GM12878 (cell line): ENCODE data around the gene DTX4. TPM values are rescaled to one million over a fixed set of nuclear protein-coding genes. Genes with fewer than 3 reads are reported as not detected.
A peak's percentile ranks its signal among the peaks of the same experiment; 100 is the strongest.

Experiments
- ATAC-seq: fragments of 200-7000 bp; cut with Tn5 transposase; 3 replicates; pipeline ENCODE4 v1.9.1; 2020; ENCODE audit warnings: mild to moderate bottlenecking, moderate library complexity
- BruUV-seq: library from RNA; stranded (reverse); fragments of 400-500 nt; replicated peaks from 2 replicates; lab custom pipeline; 2021; lab: Mats Ljungman, UMichigan
- CTCF ChIA-PET: fragments of 300-600 bp; sonication (Branson Sonifier 250); formaldehyde crosslinking; extraction: SDS; loops from one replicate; lab custom pipeline; 2021; ENCODE audit warnings: inconsistent platforms; lab: Yijun Ruan, JAX
- POLR2A ChIA-PET: fragments of 350-600 bp; formaldehyde crosslinking; extraction: SDS; loops from one replicate; lab custom pipeline; 2021; ENCODE audit warnings: inconsistent platforms; lab: Charles Lee
- RAD21 ChIA-PET: fragments of 300-600 bp; sonication (Branson Sonifier 250); formaldehyde crosslinking; loops from one replicate; lab custom pipeline; 2023; ENCODE audit warnings: antibody characterized with exemption; ENCODE audit not compliant: unreplicated experiment; lab: Charles Lee
- SMC1A ChIA-PET: fragments of 300-600 bp; sonication (Branson Sonifier 250); formaldehyde crosslinking; loops from one replicate; lab custom pipeline; 2023; ENCODE audit not compliant: unreplicated experiment, uncharacterized antibody; lab: Charles Lee
- DNase-seq: peaks from one replicate; pipeline ENCODE4 v3.0.0-alpha.2; 2011; ENCODE audit warnings: low read depth, low spot score
- FAIRE-seq: peaks from 3 replicates; lab custom pipeline; 2011; peaks lifted over from hg19 to GRCh38; lab: Jason Lieb, UNC
- H2AFZ ChIP-seq: 2 replicates; pipeline ENCODE4 v1.6.0; 2011; ENCODE audit warnings: low read depth, low read length, control low read depth; ENCODE audit not compliant: control insufficient read depth
- H3K27ac ChIP-seq: 2 replicates; pipeline ENCODE4 v1.5.1; 2011; ENCODE audit warnings: control low read depth; ENCODE audit not compliant: control insufficient read depth, insufficient read depth
- H3K27me3 ChIP-seq, 2 experiments: replicated peaks in 1 of 2; 2 replicates each; pipeline versions ENCODE4 v1.6.0 to v1.6.1; 2011; ENCODE audit warnings: low read length in 1 of 2; ENCODE audit not compliant: control insufficient read depth in 2 of 2, insufficient read depth in 2 of 2
- H3K36me3 ChIP-seq, 2 experiments: 2 replicates each; pipeline ENCODE4 v1.5.1; 2011; ENCODE audit warnings: low read length in 1 of 2; ENCODE audit not compliant: control insufficient read depth in 2 of 2, insufficient read depth in 2 of 2
- H3K4me1 ChIP-seq: 2 replicates; pipeline ENCODE4 v1.6.1; 2011; ENCODE audit warnings: mild to moderate bottlenecking, low read length, moderate library complexity, mixed read lengths; ENCODE audit not compliant: control insufficient read depth, insufficient read depth
- H3K4me2 ChIP-seq: 2 replicates; pipeline ENCODE4 v1.6.0; 2011; ENCODE audit warnings: control low read depth; ENCODE audit not compliant: control insufficient read depth, insufficient read depth
- H3K4me3 ChIP-seq: fragments of 200-600 bp; sonication (generic); 2 replicates; pipeline ENCODE4 v1.5.1; 2016
- H3K79me2 ChIP-seq: 2 replicates; pipeline ENCODE4 v1.6.0; 2011; ENCODE audit warnings: low read length; ENCODE audit not compliant: control insufficient read depth, insufficient read depth
- H3K9ac ChIP-seq: 2 replicates; pipeline ENCODE4 v1.8.0; 2011; ENCODE audit warnings: low read length, control low read depth, mixed read lengths; ENCODE audit not compliant: control insufficient read depth, insufficient read depth
- H3K9me3 ChIP-seq: replicated peaks from 3 replicates; pipeline ENCODE4 v1.5.1; 2011; ENCODE audit warnings: mild to moderate bottlenecking, low read length; ENCODE audit not compliant: control insufficient read depth, insufficient read depth
- H4K20me1 ChIP-seq: 2 replicates; pipeline ENCODE4 v1.6.0; 2011; ENCODE audit not compliant: control insufficient read depth, insufficient read depth
- CHD4 ChIP-seq: fragments of 200-600 bp; sonication (generic); IDR thresholded peaks from 2 replicates; pipeline ENCODE4 v1.6.1; 2016; ENCODE audit warnings: mild to moderate bottlenecking
- CREM ChIP-seq: IDR thresholded peaks from 2 replicates; pipeline ENCODE4 v1.6.1; 2014; ENCODE audit warnings: antibody characterized with exemption, low read depth
- E2F4 ChIP-seq: IDR thresholded peaks from 2 replicates; pipeline ENCODE4 v1.6.1; 2012; ENCODE audit warnings: low read depth, low read length, improper control_type of control experiment
- FOS ChIP-seq: IDR thresholded peaks from 3 replicates; pipeline ENCODE4 v1.6.1; 2011; ENCODE audit warnings: borderline replicate concordance; ENCODE audit not compliant: insufficient read length; ENCODE audit errors: extremely low read depth
- HCFC1 ChIP-seq: fragments of 150-350 bp; IDR thresholded peaks from 2 replicates; pipeline ENCODE4 v1.6.1; 2014; ENCODE audit warnings: low read length
- KDM1A ChIP-seq: fragments of 200-600 bp; sonication (generic); IDR thresholded peaks from 2 replicates; pipeline ENCODE4 v1.6.1; 2016; ENCODE audit warnings: borderline replicate concordance
- PML ChIP-seq: IDR thresholded peaks from 2 replicates; pipeline ENCODE4 v1.6.1; 2012; ENCODE audit warnings: low read length, inconsistent platforms
- RELA ChIP-seq: fragments of 450-650 bp; IDR thresholded peaks from 2 replicates; pipeline ENCODE4 v1.8.0; 2014; ENCODE audit warnings: borderline replicate concordance; ENCODE audit not compliant: partially characterized antibody
- SIX5 ChIP-seq: IDR thresholded peaks from 2 replicates; pipeline ENCODE4 v1.6.1; 2011; ENCODE audit warnings: mild to moderate bottlenecking, low read depth, low read length, moderate library complexity; ENCODE audit not compliant: severe bottlenecking
- SMAD1 ChIP-seq: fragments of 450-650 bp; IDR thresholded peaks from 2 replicates; pipeline ENCODE4 v1.6.1; 2018; ENCODE audit warnings: mild to moderate bottlenecking, low read depth; ENCODE audit not compliant: partially characterized antibody
- YY1 ChIP-seq: IDR thresholded peaks from 2 replicates; pipeline ENCODE4 v1.6.1; 2011; ENCODE audit warnings: low read depth, mild to moderate bottlenecking, low read length
- ZNF274 ChIP-seq: IDR thresholded peaks from one replicate; pipeline ENCODE4 v1.8.0; 2011; ENCODE audit not compliant: insufficient read length, insufficient read depth
- ZNF622 ChIP-seq: fragments of 450-650 bp; IDR thresholded peaks from 2 replicates; pipeline ENCODE4 v1.6.1; 2017; ENCODE audit warnings: mild to moderate bottlenecking, inconsistent platforms
- WGBS: methylation state at CpG from one replicate; pipeline ENCODE4 v1.1.6; 2016; ENCODE audit warnings: low lambda C conversion rate; ENCODE audit not compliant: insufficient replicate concordance, insufficient coverage; ENCODE audit errors: missing lambda C conversion rate; 5-methylcytosine and 5-hydroxymethylcytosine counted together
- in situ Hi-C: fragments of 300-500 bp; cut with MboI; formaldehyde crosslinking; loops from 9 replicates; pipeline ENCODE4 v1.14.3; 2018; ENCODE audit warnings: mixed read lengths
- intact Hi-C: fragments of 100-400 bp; cut with micrococcal nuclease; formaldehyde crosslinking; loops from one replicate; pipeline ENCODE4 v1.14.2; 2022; ENCODE audit not compliant: unreplicated experiment
- polyA plus RNA-seq, 11 experiments: library from polyadenylated mRNA; depleted of rRNA in 4 of 11; unstranded in 6 of 11; stranded (reverse) in 5 of 11; fragments of >200 nt; fragmentation: Nextera tagmentation in 4 of 11; fragmentation: Illumina TruSeq in 1 of 11; extraction: Ambion mirVana in 4 of 11; extraction: Trizol in 1 of 11; gene quantifications; 1 replicate in 1 of 11; 2 replicates in 10 of 11; pipeline versions ENCODE4 v1.2.1 to v1.2.3, GENCODE V29; 2011 to 2016; ENCODE audit warnings: inconsistent platforms in 2 of 11, missing spikeins in 2 of 11, low read depth in 1 of 11
- total RNA-seq, 4 experiments: library from RNA; depleted of rRNA in 3 of 4; stranded (reverse); fragments of >200 nt in 3 of 4; fragmentation: Illumina TruSeq in 1 of 4; extraction: Trizol in 1 of 4; gene quantifications; 2 replicates each; pipeline versions ENCODE4 v1.2.1 to v1.2.3, GENCODE V29; 2013 to 2021
- TF ChIP-seq, protein P1 (sequence below): fragments of 450-650 bp; IDR thresholded peaks from 2 replicates; pipeline ENCODE4 v1.6.1; 2017; ENCODE audit warnings: antibody characterized with exemption, mild to moderate bottlenecking, moderate library complexity
- TF ChIP-seq, protein P2 (sequence below): fragments of 450-650 bp; IDR thresholded peaks from 2 replicates; pipeline ENCODE4 v1.6.1; 2018; ENCODE audit warnings: mild to moderate bottlenecking, low read depth, moderate library complexity; ENCODE audit not compliant: partially characterized antibody

The DTX4 gene
- total and polyA plus RNA-seq, 10 of the 15 experiments (the other 5 are each of a cell fraction or from before 2014, with no cell fraction given), result 3.8 to 25.8 (median 10.5) TPM

DNA sequence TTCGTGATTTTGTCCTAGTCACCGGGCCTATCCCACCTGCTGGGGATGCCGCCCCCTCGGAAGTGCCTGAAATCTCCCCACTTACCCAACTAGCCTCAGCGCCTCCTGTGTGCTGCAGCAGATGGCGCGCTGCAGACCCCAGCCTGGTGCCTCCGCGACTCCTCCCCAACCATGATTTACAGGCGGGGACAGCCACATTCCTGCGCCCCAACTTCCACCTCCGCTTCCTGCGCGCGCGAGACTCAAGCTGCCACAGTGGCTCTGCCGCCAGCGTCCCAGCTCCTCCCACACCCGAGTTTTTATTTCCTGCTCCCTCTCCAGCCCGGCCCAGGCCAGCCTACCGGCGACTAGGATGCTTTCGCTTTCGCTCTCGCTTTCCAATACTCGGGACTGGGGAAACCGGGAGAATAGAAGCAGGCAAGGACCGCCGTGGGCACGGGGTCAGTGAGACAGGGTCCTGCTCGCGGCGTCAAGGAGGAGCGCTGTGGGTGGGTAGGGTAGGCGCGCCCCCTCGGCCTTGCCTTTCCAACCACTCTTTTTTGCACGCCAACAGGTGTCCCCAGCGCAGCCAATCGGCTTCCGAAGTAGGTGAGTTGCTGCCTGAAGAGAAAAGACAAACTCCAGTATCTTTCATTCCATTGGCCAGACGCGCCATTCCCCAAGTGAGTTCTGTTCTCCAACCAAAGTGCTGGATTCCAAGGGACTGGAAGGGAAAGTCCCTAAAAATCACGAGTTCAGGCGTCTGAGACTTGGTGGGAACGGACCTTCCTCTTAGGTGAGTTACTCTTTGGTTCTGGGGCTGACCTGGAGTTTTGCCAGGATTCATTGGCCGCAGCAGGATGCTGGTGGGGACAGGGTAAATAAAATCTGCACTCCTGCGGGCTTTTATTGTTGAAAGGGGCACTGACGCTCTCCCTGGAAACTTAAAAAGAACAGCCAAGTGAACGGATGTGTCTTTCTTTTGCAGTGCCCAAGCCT, 29.1 kb upstream of the DTX4 start, which contains the start of gene FAM111A:
Gene FAM111A (plus strand): TSS at position 327 of the 978 bp plus-strand sequence. CDS start 6,017 bp downstream, outside the sequence.
- ChIA-PET CTCF (interaction anchor here (1.1 to 12.0 kb wide), 10 partner anchors 9 to 85 kb away, joined by 3 to 250 read pairs (median 8); partner anchors contain the start of gene FAM111B), POLR2A (interaction anchor here (0.6 to 2.4 kb wide), 6 partner anchors 8 to 36 kb away, joined by 3 to 20 read pairs (median 3); partner anchors contain the start of gene FAM111B), SMC1A (interaction anchor here (1.0 to 4.2 kb wide), 9 partner anchors 9 to 45 kb away, joined by 3 to 36 read pairs (median 17); no protein-coding TSS in a partner anchor), RAD21 (interaction anchor here (1.0 to 5.9 kb wide), 8 partner anchors 9 to 41 kb away, joined by 3 to 80 read pairs (median 6); partner anchors contain the start of gene FAM111B)
- Histone ChIP-seq H2AFZ (peak within 1 kb of the TSS; percentile 93), H3K9me3 (no peaks in the 10 kb centered on the region), H3K4me1 (peaks cover 21% of the 10 kb centered on the region; the same call in 1 of the 2 replicates), H3K27ac (peak within 1 kb of the TSS; percentile 91), H3K9ac (peak within 1 kb of the TSS; percentile 92), H3K27me3 (no peaks in the 10 kb centered on the region), H3K36me3 (peaks cover 0 to 6% of the 10 kb centered on the region in 2 experiments; a peak in 2 of 4 replicates), H4K20me1 (no peaks in the 10 kb centered on the region), H3K79me2 (peaks cover 49% of the 10 kb centered on the region), H3K4me3 (peak within 1 kb of the TSS; percentile 83), H3K4me2 (peak within 1 kb of the TSS; percentile 67)
- no TSS peak for BruUV-seq
- peak; percentile 72 for FAIRE-seq
- peak; percentile 69 for DNase-seq
- peak; percentile 85 for ATAC-seq
- intact Hi-C loops, result loop anchor here (1.0 to 2.0 kb wide), 3 partner anchors 15 to 564 kb away; partner anchors contain the start of genes FAM111B and ZFP91
- WGBS, result 1% methylated on average over 50 of the region's 50 CpGs
- in situ Hi-C loops, result loop anchor here (5.0 kb wide), 2 partner anchors 36 to 91 kb away; partner anchors contain the start of gene FAM111B
- TF ChIP-seq KDM1A (no peak), HCFC1 (no peak), RELA (peak; percentile 45), SMAD1 (no peak), E2F4 (no peak; the same call in 1 of the 2 replicates), ZNF274 (no peak), CHD4 (no peak), YY1 (peak; percentile 62; the same call in 1 of the 2 replicates), ZNF622 (no peak), FOS (no peak), PML (0 out of 2 replicates have a peak, but pooled peaks have one; percentile 32), SIX5 (no peak), CREM (peak; percentile 54; the same call in 1 of the 2 replicates)
- TF ChIP-seq, protein P1, sequence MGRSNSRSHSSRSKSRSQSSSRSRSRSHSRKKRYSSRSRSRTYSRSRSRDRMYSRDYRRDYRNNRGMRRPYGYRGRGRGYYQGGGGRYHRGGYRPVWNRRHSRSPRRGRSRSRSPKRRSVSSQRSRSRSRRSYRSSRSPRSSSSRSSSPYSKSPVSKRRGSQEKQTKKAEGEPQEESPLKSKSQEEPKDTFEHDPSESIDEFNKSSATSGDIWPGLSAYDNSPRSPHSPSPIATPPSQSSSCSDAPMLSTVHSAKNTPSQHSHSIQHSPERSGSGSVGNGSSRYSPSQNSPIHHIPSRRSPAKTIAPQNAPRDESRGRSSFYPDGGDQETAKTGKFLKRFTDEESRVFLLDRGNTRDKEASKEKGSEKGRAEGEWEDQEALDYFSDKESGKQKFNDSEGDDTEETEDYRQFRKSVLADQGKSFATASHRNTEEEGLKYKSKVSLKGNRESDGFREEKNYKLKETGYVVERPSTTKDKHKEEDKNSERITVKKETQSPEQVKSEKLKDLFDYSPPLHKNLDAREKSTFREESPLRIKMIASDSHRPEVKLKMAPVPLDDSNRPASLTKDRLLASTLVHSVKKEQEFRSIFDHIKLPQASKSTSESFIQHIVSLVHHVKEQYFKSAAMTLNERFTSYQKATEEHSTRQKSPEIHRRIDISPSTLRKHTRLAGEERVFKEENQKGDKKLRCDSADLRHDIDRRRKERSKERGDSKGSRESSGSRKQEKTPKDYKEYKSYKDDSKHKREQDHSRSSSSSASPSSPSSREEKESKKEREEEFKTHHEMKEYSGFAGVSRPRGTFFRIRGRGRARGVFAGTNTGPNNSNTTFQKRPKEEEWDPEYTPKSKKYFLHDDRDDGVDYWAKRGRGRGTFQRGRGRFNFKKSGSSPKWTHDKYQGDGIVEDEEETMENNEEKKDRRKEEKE, result no peak
- TF ChIP-seq, protein P2, sequence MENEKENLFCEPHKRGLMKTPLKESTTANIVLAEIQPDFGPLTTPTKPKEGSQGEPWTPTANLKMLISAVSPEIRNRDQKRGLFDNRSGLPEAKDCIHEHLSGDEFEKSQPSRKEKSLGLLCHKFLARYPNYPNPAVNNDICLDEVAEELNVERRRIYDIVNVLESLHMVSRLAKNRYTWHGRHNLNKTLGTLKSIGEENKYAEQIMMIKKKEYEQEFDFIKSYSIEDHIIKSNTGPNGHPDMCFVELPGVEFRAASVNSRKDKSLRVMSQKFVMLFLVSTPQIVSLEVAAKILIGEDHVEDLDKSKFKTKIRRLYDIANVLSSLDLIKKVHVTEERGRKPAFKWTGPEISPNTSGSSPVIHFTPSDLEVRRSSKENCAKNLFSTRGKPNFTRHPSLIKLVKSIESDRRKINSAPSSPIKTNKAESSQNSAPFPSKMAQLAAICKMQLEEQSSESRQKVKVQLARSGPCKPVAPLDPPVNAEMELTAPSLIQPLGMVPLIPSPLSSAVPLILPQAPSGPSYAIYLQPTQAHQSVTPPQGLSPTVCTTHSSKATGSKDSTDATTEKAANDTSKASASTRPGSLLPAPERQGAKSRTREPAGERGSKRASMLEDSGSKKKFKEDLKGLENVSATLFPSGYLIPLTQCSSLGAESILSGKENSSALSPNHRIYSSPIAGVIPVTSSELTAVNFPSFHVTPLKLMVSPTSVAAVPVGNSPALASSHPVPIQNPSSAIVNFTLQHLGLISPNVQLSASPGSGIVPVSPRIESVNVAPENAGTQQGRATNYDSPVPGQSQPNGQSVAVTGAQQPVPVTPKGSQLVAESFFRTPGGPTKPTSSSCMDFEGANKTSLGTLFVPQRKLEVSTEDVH, result no peak
